Neural progenitor cell (in vitro differentiated cells): ENCODE results near the gene RBMS1. TPM values are rescaled to one million over a fixed set of nuclear protein-coding genes. Genes with fewer than 3 reads are reported as not detected.

Source experiments
- DNase-seq: peaks from one replicate; pipeline ENCODE4 v3.0.0-alpha.2; 2016; ENCODE audit warnings: low spot score
- H2AFZ ChIP-seq: fragments of 200-600 bp; sonication (generic); replicated peaks from 2 replicates; pipeline ENCODE4 v1.6.1; 2016; ENCODE audit warnings: antibody characterized with exemption
- H3F3A ChIP-seq: fragments of 200-600 bp; sonication (generic); 2 replicates; pipeline ENCODE4 v1.6.1; 2016; ENCODE audit warnings: antibody characterized with exemption, low read depth
- H3K27ac ChIP-seq: fragments of 200-600 bp; sonication (generic); 2 replicates; pipeline ENCODE4 v1.5.1; 2016; ENCODE audit warnings: mild to moderate bottlenecking
- H3K27me3 ChIP-seq: fragments of 200-600 bp; sonication (generic); 2 replicates; pipeline ENCODE4 v1.6.1; 2016; ENCODE audit warnings: mild to moderate bottlenecking, moderate library complexity
- H3K36me3 ChIP-seq: fragments of 200-600 bp; sonication (generic); 2 replicates; pipeline ENCODE4 v1.5.1; 2016
- H3K4me1 ChIP-seq: fragments of 200-600 bp; sonication (generic); 2 replicates; pipeline ENCODE4 v1.6.1; 2016; ENCODE audit warnings: mixed run types
- H3K4me2 ChIP-seq: fragments of 200-600 bp; sonication (generic); 2 replicates; pipeline ENCODE4 v1.6.1; 2016
- H3K4me3 ChIP-seq: fragments of 200-600 bp; sonication (generic); 2 replicates; pipeline ENCODE4 v1.5.1; 2016
- H3K79me2 ChIP-seq: fragments of 200-600 bp; sonication (generic); 2 replicates; pipeline ENCODE4 v1.6.1; 2016; ENCODE audit warnings: low read depth
- H3K9ac ChIP-seq: fragments of 200-600 bp; sonication (generic); 2 replicates; pipeline ENCODE4 v1.6.1; 2016
- H3K9me3 ChIP-seq: fragments of 200-600 bp; sonication (generic); 2 replicates; pipeline ENCODE4 v1.5.1; 2016; ENCODE audit warnings: low read depth
- H4K20me1 ChIP-seq: fragments of 200-600 bp; sonication (generic); 2 replicates; pipeline ENCODE4 v1.6.1; 2016; ENCODE audit warnings: low read depth
- H3K27ac Mint-ChIP-seq: 3 replicates; pipeline ENCODE4 v1.8.0; 2021; ENCODE audit warnings: mixed read lengths
- H3K27me3 Mint-ChIP-seq: 2 replicates; pipeline ENCODE4 v1.8.0; 2022; ENCODE audit warnings: low read depth, mild to moderate bottlenecking, inconsistent platforms, moderate library complexity, mixed read lengths; ENCODE audit not compliant: insufficient read depth
- H3K36me3 Mint-ChIP-seq: 3 replicates; pipeline ENCODE4 v1.8.0; 2021; ENCODE audit warnings: mixed read lengths
- H3K4me1 Mint-ChIP-seq: 3 replicates; pipeline ENCODE4 v1.8.0; 2021; ENCODE audit warnings: mixed read lengths
- H3K4me3 Mint-ChIP-seq: 3 replicates; pipeline ENCODE4 v1.8.0; 2021; ENCODE audit warnings: mild to moderate bottlenecking, moderate library complexity, mixed read lengths
- H3K9me3 Mint-ChIP-seq: 3 replicates; pipeline ENCODE4 v1.8.0; 2020; ENCODE audit warnings: mixed read lengths
- CTCF ChIP-seq: fragments of 200-600 bp; sonication (generic); IDR thresholded peaks from 2 replicates; pipeline ENCODE4 v1.5.1; 2017; ENCODE audit warnings: antibody characterized with exemption, mild to moderate bottlenecking
- EZH2 ChIP-seq: fragments of 200-600 bp; sonication (generic); IDR thresholded peaks from 2 replicates; pipeline ENCODE4 v1.6.1; 2017; ENCODE audit warnings: antibody characterized with exemption, mild to moderate bottlenecking, moderate library complexity
- EZH2phosphoT487 ChIP-seq: fragments of 200-600 bp; sonication (generic); IDR thresholded peaks from 2 replicates; pipeline ENCODE4 v1.6.1; 2017; ENCODE audit warnings: antibody characterized with exemption
- total RNA-seq: library from RNA; depleted of rRNA; stranded (reverse); fragments of >200 nt; gene quantifications from 2 replicates; pipeline ENCODE4 v1.2.3, GENCODE V29; 2015; ENCODE audit warnings: low replicate concordance

The RBMS1 gene
- total RNA-seq, 1 donor from 2014 or later, result 101 TPM

DNA sequence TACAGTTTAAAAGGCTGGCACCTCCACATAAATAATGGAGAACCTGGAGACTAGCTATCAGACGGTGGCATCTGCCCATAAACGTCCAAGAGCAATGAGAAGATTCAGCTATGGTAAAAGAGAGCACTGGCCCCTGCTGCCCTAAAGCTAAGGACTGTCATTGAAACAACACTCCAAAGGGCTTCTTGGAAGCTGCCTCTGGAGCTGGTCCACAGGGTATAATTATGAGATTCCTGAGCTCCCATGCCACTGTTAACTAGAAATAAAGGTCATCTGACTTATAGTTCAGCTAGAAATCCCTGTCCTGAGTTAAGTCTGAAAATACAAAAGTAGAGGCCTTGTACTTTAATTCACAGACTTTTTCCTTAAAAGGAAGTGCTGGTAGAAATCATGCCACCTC, 39.9 kb upstream of the RBMS1 start:
- no peaks in the 10 kb centered on the region for H3K79me2 ChIP-seq
- no peaks in the 10 kb centered on the region for H3K4me1 Mint-ChIP-seq
- no peaks in the 10 kb centered on the region for H3K4me1 ChIP-seq
- H3K27ac Mint-ChIP-seq, result no peak overlapping the region
- no peaks in the 10 kb centered on the region for H4K20me1 ChIP-seq
- no peak overlapping the region for H3K9ac ChIP-seq
- H3K9me3 Mint-ChIP-seq, result no peaks in the 10 kb centered on the region
- DNase-seq, result no peak
- peaks cover 5% of the 10 kb centered on the region for H3K27me3 Mint-ChIP-seq
- H3K4me2 ChIP-seq, result no peak overlapping the region
- no peak overlapping the region for H3K4me3 Mint-ChIP-seq
- no peak overlapping the region for H3K4me3 ChIP-seq
- no peaks in the 10 kb centered on the region for H3K36me3 ChIP-seq
- H2AFZ ChIP-seq, result no peak overlapping the region
- no peaks in the 10 kb centered on the region for H3K27me3 ChIP-seq
- no peaks in the 10 kb centered on the region for H3F3A ChIP-seq
- H3K36me3 Mint-ChIP-seq, result no peaks in the 10 kb centered on the region
- TF ChIP-seq EZH2 (no peak), CTCF (no peak), EZH2phosphoT487 (no peak)
- H3K27ac ChIP-seq, result no peak overlapping the region
- H3K9me3 ChIP-seq, result no peaks in the 10 kb centered on the region

DNA sequence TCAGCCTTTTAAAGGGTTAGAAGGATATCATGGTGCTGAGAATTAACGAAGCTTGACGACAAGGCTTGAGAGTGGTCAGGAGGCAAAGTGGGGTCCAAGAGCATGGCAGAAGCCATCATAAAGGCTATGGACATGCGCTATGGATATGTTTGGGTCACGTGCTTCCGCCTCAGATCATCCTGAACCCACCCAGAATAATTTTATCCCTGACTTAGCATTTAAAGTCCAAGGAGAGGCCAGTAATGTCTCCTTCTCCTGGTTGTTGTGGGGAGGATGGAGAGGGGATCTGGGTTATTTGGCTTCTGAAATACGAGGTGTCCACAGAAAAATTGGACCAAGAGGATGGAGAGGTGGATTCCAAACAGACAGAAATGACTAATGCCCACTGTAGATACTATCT, 38.8 kb upstream of the RBMS1 start:
- no peaks in the 10 kb centered on the region for H4K20me1 ChIP-seq
- Mint-ChIP-seq H3K36me3 (no peaks in the 10 kb centered on the region), H3K27ac (no peak overlapping the region), H3K27me3 (peaks cover 5% of the 10 kb centered on the region), H3K4me1 (no peaks in the 10 kb centered on the region), H3K4me3 (no peak overlapping the region), H3K9me3 (no peaks in the 10 kb centered on the region)
- no peak for DNase-seq
- no peaks in the 10 kb centered on the region for H3K4me1 ChIP-seq
- H3K9me3 ChIP-seq, result no peaks in the 10 kb centered on the region
- no peak overlapping the region for H3K27ac ChIP-seq
- H3K36me3 ChIP-seq, result no peaks in the 10 kb centered on the region
- no peaks in the 10 kb centered on the region for H3K79me2 ChIP-seq
- TF ChIP-seq CTCF (no peak), EZH2phosphoT487 (no peak), EZH2 (no peak)
- no peak overlapping the region for H3K4me3 ChIP-seq
- H2AFZ ChIP-seq, result no peak overlapping the region
- no peak overlapping the region for H3K4me2 ChIP-seq
- no peaks in the 10 kb centered on the region for H3F3A ChIP-seq
- H3K27me3 ChIP-seq, result no peaks in the 10 kb centered on the region
- no peak overlapping the region for H3K9ac ChIP-seq

DNA sequence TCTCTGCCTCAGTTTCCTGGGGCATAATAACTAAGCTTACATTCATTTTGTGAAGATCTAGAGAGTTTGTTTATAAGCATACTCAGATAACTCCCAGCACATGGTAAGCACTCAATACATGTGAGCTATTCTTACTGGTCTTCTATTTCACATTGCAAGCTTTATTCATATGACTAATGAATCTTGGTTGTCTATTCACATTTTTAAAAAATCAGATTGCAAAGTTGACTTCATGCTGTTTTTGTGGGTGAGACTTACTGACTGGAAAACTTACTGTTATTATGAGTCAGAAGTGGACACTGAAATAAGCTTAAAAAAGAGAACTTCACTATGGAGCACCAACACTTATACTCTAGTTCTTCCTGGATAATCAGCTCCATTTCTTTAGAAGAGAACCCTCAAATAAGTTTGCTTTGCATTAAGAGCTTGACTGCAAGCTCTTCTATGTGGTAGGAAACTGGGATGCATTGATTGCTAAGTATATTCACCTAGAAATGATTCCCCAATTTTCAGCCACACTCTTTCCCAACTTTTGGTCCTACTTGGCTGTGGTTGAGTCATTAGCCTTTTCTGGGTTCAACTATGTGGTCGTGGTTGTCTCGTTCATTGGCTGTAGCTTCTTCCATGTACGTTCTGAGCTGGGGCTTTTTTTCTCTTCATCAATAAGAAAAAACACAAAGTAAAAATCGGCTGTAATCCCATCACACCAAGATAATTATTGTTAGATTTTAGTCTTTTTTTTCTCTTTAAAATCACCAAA, 29.5 kb upstream of the RBMS1 start:
- Histone ChIP-seq H3K27me3 (no peaks in the 10 kb centered on the region), H4K20me1 (no peaks in the 10 kb centered on the region), H3K9me3 (no peaks in the 10 kb centered on the region), H3K79me2 (no peaks in the 10 kb centered on the region), H2AFZ (no peak overlapping the region), H3K4me1 (no peaks in the 10 kb centered on the region), H3K4me3 (no peak overlapping the region), H3K36me3 (no peaks in the 10 kb centered on the region), H3K9ac (no peak overlapping the region), H3F3A (no peaks in the 10 kb centered on the region), H3K4me2 (no peak overlapping the region), H3K27ac (no peak overlapping the region)
- DNase-seq, result no peak
- H3K4me1 Mint-ChIP-seq, result no peaks in the 10 kb centered on the region
- H3K27me3 Mint-ChIP-seq, result no peaks in the 10 kb centered on the region
- no peaks in the 10 kb centered on the region for H3K36me3 Mint-ChIP-seq
- H3K27ac Mint-ChIP-seq, result no peak overlapping the region
- no peak overlapping the region for H3K4me3 Mint-ChIP-seq
- no peaks in the 10 kb centered on the region for H3K9me3 Mint-ChIP-seq
- TF ChIP-seq CTCF (no peak), EZH2 (no peak), EZH2phosphoT487 (no peak)
